ENCODE measurements around the gene PDE4D.

DNA sequence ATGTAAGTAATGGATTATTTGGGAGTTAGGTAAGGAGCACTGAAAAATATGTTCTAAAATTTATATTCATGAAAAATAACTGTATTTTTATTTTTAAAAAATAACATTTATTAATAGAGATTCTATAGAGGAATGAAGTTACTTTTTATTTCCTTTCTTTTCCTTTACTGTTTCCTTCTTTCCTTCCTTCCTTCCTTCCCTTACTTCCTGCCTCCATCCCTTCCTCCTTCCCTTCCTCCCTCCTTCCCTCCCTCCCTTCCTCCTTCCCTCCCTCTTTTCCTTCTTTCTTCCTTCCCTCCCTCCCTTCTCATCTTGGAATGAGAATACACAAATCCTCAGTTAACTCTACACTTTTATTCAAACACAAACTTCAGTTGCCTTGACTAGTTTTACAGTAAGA is 750.6 kb downstream of the PDE4D start:
- TF ChIP-seq, protein P1, sequence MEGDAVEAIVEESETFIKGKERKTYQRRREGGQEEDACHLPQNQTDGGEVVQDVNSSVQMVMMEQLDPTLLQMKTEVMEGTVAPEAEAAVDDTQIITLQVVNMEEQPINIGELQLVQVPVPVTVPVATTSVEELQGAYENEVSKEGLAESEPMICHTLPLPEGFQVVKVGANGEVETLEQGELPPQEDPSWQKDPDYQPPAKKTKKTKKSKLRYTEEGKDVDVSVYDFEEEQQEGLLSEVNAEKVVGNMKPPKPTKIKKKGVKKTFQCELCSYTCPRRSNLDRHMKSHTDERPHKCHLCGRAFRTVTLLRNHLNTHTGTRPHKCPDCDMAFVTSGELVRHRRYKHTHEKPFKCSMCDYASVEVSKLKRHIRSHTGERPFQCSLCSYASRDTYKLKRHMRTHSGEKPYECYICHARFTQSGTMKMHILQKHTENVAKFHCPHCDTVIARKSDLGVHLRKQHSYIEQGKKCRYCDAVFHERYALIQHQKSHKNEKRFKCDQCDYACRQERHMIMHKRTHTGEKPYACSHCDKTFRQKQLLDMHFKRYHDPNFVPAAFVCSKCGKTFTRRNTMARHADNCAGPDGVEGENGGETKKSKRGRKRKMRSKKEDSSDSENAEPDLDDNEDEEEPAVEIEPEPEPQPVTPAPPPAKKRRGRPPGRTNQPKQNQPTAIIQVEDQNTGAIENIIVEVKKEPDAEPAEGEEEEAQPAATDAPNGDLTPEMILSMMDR (IDR thresholded peaks at IDR 0.05): no peak
- no peak for TF ChIP-seq POLR2A (IDR thresholded peaks at IDR 0.05)
